Kidney epithelial cell (primary cell): ENCODE results near the gene RTCA. TPM values are rescaled to one million over a fixed set of nuclear protein-coding genes. Genes with fewer than 3 reads are reported as not detected.

Source experiments
- DNase-seq: peaks from one replicate; pipeline ENCODE4 v3.0.0-alpha.2; 2010; ENCODE audit warnings: low read depth
- H3K27me3 ChIP-seq: 2 replicates; pipeline ENCODE4 v1.6.0; 2011; ENCODE audit warnings: low read length; ENCODE audit not compliant: control insufficient read depth, insufficient read depth
- H3K36me3 ChIP-seq: 2 replicates; pipeline ENCODE4 v1.5.1; 2011; ENCODE audit warnings: low read length; ENCODE audit not compliant: control insufficient read depth, insufficient read depth
- H3K4me3 ChIP-seq: 2 replicates; pipeline ENCODE4 v1.5.1; 2011; ENCODE audit warnings: low read depth, mild to moderate bottlenecking, control low read depth, low read length
- total RNA-seq: library from RNA; depleted of rRNA; stranded (reverse); fragments of >200 nt; gene quantifications from 2 replicates; pipeline ENCODE4 v1.2.3, GENCODE V29; 2015
- TF ChIP-seq, protein P1 (sequence below): IDR thresholded peaks from 2 replicates; pipeline ENCODE4 v1.5.1; 2011; ENCODE audit warnings: mild to moderate bottlenecking, moderate library complexity, low read length, control low read depth, inconsistent platforms; ENCODE audit not compliant: insufficient read depth, poor library complexity, severe bottlenecking

RTCA gene
- total RNA-seq, 1 donor from 2014 or later: 42.3 TPM

DNA sequence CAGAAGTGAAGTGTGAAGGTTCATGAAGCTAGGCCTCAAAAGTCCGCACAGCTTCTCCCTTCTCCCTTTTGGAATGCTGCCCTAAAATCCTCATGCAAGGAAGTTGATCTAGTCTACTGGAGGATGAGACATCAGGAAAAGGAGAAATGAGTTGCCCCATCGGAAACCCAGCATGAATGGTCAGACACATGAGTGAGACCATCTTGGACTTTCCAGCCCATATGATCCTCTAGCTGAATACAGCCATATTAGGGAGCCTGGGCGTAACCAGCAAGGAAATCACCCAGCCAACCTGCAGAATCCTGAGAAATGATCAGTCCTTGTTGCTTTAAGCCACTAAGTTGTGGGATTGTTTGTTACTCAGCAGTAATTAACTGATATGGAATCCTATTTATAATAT is 28.9 kb upstream of the RTCA start:
- H3K4me3 ChIP-seq: no peak overlapping the region
- DNase-seq: no peak
- no peaks in the 10 kb centered on the region for H3K27me3 ChIP-seq
- TF ChIP-seq, protein P1, sequence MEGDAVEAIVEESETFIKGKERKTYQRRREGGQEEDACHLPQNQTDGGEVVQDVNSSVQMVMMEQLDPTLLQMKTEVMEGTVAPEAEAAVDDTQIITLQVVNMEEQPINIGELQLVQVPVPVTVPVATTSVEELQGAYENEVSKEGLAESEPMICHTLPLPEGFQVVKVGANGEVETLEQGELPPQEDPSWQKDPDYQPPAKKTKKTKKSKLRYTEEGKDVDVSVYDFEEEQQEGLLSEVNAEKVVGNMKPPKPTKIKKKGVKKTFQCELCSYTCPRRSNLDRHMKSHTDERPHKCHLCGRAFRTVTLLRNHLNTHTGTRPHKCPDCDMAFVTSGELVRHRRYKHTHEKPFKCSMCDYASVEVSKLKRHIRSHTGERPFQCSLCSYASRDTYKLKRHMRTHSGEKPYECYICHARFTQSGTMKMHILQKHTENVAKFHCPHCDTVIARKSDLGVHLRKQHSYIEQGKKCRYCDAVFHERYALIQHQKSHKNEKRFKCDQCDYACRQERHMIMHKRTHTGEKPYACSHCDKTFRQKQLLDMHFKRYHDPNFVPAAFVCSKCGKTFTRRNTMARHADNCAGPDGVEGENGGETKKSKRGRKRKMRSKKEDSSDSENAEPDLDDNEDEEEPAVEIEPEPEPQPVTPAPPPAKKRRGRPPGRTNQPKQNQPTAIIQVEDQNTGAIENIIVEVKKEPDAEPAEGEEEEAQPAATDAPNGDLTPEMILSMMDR: no peak
- H3K36me3 ChIP-seq: no peaks in the 10 kb centered on the region

GRCh38 chr1:100239961-100240360 is 26.1 kb upstream of the RTCA start:
- H3K36me3 ChIP-seq: no peaks in the 10 kb centered on the region
- H3K4me3 ChIP-seq: no peak overlapping the region
- TF ChIP-seq, protein P1: no peak
- no peak for DNase-seq
- H3K27me3 ChIP-seq: no peaks in the 10 kb centered on the region

DNA sequence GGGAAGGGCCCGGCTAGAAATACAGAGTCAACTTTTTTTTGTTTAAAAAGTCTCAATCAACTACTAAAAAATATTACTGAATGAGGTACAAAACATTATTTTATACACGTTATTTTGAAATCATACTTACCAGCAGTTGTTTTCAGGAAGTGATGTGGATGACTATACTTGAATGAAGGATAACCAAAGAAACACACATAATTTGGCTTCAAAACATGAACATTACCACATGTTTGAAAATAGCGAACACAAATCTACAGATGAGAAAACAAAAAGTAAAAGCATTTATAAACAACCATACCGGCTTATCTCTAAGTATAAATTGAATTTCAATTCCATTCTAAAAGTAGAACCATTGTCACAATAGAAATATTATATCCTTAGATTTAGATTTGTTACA is 25.4 kb upstream of the RTCA start:
- Histone ChIP-seq H3K27me3 (no peaks in the 10 kb centered on the region), H3K4me3 (no peak overlapping the region), H3K36me3 (no peaks in the 10 kb centered on the region)
- DNase-seq: no peak
- TF ChIP-seq, protein P1: no peak

DNA sequence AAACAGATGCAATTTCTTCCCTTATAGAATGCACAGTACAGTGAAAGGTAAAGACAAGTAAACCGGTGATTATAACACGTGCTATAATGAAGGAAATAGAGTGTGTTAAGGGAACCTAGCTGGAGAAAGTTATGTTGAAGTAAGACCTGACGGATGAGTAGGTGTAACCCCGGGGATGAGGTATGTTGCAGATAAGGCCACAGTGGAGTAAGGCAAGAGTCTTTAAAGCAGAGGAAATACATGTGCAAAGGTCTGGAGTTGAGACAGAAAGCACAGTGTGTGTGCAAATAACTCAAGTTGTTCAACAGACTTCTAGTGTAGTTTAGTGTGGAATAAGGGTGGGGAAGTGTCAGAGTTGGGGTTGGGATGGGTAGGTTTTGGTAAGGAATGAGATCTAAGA is 19.3 kb upstream of the RTCA start:
- no peak for DNase-seq
- TF ChIP-seq, protein P1: no peak
- Histone ChIP-seq H3K36me3 (peaks cover 1% of the 10 kb centered on the region), H3K27me3 (no peaks in the 10 kb centered on the region), H3K4me3 (no peak overlapping the region)

GRCh38 chr1:100249155-100249536 is 16.9 kb upstream of the RTCA start:
- peaks cover 1% of the 10 kb centered on the region for H3K36me3 ChIP-seq
- no peak for DNase-seq
- TF ChIP-seq, protein P1: no peak
- no peaks in the 10 kb centered on the region for H3K27me3 ChIP-seq
- peak overlapping the region; percentile 87 for H3K4me3 ChIP-seq

- TF ChIP-seq, protein P1: no peak
- no peaks in the 10 kb centered on the region for H3K27me3 ChIP-seq
- H3K4me3 ChIP-seq: peak within 1 kb of the TSS; percentile 87
- peak; percentile 82 for DNase-seq
- H3K36me3 ChIP-seq: peaks cover 1% of the 10 kb centered on the region
These were observed 16.3 kb upstream of the RTCA start, which contains the start of gene DBT for GRCh38 chr1:100249537-100250257. Gene DBT, minus strand, starts transcription at chr1:100249834. Its CDS starts 14 bp downstream, at chr1:100249820.
